GM21447 (cell line): Measurements from ENCODE around the gene RALGAPA2.

Experiments used
- ATAC-seq: cut with Tn5 transposase; IDR thresholded peaks from one replicate; pipeline ENCODE4 v1.9.1; 2021; ENCODE audit not compliant: unreplicated experiment

RALGAPA2 gene

DNA sequence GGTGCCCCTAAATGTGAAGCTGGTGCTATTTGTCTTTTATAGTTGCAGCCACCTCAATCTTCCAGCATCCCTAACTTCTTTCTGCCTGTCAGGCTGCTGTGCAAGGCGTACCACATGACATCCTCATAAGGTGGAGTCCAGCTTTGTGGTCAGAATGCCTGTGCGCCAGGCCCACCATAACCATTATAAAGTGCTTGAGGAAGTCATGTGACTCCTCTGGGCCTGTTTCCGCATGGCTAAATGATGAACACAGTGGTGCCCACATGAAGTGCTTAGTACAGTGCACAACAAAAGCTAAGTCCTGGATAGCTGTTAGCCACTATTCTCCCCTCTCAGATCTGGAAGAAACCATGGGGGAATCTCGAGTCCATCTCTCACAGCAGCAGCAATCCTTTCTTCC lies 268.9 kb downstream of the RALGAPA2 start:
- ATAC-seq: no peak

DNA sequence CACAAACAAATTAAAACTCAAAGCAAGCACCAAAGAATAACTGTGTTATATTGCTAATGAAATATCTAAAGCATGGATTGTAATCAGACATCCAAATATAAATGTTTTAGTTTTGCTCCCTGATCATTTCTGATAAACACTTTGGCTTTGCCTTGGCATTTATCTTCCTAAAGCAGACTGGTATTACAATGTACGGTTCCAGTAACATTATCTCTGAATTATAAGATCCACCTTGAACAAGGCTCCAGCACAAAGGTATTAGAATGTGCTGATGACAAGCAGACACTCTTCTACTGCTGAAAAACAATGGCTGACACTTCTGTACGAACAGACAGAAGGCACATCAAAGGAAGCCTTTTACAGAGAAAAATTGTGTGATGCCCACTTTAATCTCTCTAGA lies 270.0 kb downstream of the RALGAPA2 start:
- ATAC-seq: no peak

DNA sequence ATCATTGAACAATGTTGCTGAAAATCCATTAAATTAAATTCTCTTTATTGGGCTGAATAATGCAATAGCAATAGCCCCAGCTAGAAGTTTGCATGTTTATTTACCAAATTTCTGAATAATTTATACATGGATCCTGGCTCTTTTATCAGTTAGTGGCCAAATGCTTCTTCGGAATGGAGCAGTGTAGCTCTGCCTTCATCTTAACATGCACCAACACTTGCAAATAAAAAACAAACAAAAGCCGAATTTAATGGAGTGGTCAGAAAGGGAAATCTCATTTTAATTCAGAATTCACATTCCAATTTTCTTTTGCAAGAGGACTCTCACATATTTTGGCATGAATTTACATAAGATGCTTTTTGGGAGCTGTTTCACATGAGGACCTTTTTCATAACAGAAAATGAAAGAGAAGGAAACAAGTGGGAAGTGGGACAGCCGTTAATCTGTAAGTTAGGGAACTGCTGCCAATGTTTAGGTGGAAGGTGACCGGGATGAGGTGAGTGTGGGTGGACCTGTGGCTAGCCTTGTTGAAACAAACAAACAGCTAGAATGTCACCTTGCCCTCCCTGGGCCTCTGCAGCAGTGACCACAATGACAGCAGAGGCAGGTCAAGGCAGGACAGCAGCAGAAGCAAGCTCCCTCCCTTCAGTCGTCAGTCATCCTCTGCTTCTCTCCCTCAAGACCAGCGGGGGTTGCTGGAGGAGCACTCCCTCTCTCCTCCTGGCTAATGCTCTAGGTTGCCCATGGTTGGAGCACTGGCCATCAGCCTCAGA lies 271.4 kb downstream of the RALGAPA2 start:
- no peak for ATAC-seq

DNA sequence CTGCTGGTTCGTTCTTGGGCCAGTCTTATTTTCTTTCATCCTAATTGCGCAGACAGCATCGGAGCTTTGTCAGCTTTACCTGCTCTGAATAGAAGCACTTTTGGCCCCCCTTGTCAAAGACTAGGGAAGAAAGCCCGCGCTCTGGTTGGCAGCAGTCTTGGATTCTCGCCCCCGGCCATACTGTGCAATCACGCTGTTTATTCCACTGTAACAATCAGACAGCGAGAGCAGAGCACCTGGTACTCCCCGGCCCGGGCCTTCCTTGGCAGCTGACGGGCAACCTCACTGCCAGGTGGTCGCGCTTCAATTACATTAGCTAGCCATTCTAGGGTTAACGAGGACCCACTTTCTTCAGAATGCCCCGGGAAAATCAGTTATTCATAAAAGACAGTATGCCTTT lies 272.0 kb downstream of the RALGAPA2 start:
- no peak for ATAC-seq

DNA sequence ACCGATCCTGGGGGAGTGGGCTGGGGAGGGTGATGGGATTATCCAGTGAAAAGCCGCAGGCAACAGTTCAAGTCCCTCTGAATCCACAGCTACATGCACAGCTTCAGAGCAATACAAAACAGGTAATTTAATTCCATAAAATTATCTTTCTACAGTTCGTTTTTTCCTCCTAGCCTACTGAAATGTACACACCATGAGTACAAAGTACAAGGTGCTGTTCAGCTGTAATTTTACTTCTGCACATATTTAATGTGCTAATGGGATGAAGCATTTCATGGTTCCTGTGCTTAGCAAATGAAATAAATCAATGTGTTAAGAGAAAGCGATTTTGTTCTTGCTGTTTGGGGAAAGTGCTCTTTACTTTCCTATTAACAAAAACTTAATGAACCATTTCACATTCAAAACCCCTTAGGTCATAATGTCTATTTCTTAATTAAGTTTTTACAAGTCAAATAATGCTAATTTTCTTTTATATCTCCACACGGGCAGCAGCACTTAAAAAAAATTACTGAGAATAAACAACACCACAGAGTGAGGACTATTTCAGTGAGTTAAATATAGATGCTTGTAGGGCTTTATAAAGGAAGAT lies 272.7 kb downstream of the RALGAPA2 start:
- no peak for ATAC-seq

DNA sequence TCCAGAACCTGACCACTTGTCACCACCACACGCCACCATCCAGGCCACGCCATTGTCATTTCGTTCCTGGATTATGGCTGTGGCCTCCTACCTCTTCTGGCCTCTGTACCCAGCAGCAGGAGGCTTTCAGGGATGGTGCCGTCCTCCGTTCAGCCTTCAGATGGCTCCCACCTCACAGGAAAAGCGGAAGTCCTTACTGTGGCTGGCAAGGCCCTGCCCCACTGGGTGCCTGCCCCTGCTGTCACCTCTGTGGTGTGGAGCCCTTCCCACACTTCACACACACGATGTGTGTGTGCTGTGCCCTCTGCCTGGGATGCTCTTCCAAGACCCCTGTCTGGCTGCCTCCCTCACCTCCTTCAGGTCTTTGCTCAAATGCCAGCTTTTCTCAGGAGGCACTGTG lies 275.1 kb downstream of the RALGAPA2 start:
- ATAC-seq: no peak

DNA sequence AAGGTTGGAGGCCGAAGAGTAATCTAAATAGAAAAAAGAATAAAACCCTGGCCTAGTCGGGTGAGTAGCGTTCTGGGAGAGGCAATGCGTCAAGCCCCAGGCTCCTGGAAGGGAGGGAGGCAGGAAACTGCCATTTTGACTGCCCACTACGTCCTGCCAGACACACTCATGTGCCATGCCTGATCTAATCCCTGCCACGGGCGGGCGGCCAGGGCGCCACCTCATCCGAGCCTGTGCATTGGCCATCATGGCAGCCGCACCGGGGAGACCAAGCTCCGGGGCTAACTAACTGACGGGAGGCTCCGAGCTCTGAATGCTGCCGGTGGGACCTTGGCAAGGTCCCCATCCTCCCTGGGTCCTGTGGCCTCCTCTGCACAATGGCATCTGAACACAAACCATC lies 275.8 kb downstream of the RALGAPA2 start:
- no peak for ATAC-seq

DNA sequence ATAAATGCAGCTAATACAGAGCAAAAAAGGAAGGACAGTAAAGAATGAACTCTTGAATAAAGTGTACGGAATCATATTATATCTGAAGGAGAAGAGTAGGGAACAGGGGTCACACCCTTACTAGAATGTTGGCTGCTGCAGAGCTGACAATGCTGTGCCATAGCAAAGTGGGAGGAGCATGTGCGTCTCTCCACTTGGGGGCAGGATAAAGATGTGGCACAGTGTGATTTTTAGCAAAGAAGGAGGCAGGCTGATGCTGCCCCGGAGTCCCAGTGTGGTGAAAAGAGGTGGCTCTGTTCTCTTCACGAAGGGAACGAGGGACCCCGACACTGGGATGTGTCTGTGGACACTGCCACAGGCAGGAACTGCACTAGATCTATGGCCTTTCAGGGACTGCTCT lies 277.0 kb downstream of the RALGAPA2 start:
- ATAC-seq: no peak

DNA sequence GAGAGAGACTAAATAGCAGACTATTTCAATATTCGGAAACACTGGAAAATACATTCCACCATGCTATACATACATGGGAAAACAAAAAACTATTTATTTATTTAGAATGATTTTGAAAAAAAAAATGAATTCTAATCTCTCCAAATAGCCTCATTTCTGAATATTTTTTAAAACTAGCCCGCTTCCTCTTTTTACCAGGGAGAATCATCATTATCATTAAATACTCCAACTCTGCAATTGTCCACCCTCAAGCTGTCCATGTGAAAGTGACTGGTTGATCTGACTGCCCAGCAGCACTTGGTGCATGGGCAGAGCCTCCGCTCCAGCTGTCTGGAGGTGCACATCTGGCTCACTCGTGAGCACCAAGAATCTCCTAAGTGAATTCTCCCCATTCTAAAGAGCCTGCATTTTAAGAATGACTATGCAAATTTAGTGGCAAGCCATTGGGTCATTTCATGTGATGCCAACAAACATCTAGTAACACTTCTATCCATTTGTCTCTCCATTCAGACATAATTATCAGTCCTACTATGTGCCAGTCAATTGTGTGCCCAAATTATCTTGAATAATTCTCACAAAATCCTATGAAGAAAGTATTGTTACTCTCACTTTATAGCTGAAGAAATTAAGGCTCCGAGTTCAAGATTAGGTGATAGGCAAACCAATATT lies 279.7 kb downstream of the RALGAPA2 start:
- no peak for ATAC-seq

DNA sequence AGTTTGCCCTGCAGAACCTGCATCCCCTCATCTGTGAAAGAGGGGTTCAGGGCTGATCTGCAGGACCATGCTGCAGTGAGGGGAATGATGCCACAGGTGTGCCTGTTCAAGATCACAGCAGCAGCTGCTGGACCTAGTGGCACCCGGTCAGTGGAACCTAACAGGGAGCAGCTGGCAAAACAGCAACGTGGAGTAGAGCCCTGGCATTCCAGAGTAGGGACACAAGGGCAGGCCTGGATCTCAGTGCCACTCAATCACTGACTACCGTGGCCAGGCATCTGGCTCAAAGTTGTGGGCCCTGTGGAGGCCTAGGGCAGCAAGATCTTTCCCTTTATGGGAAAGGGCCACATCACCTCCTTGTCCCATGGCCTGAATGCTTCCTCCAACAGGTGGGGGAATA lies 282.4 kb downstream of the RALGAPA2 start:
- ATAC-seq: no peak

DNA sequence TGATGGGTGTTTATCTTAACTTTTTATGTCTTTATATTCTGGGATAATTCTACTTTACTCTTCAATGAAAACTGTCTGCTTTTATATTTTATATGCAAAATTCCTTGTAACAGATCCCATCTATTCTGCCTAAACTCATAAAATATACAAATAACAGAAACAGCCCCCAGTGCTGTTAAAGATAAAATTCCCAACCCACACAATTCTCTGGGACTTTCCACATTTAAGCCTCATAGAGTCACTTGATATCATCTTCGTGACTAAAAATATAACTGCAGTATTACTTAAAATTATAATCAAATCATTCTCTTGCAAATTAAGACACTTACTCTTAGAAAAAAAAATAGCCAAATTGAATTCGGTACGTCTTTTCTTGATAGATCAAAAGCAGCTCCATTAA lies 284.4 kb downstream of the RALGAPA2 start:
- no peak for ATAC-seq

DNA sequence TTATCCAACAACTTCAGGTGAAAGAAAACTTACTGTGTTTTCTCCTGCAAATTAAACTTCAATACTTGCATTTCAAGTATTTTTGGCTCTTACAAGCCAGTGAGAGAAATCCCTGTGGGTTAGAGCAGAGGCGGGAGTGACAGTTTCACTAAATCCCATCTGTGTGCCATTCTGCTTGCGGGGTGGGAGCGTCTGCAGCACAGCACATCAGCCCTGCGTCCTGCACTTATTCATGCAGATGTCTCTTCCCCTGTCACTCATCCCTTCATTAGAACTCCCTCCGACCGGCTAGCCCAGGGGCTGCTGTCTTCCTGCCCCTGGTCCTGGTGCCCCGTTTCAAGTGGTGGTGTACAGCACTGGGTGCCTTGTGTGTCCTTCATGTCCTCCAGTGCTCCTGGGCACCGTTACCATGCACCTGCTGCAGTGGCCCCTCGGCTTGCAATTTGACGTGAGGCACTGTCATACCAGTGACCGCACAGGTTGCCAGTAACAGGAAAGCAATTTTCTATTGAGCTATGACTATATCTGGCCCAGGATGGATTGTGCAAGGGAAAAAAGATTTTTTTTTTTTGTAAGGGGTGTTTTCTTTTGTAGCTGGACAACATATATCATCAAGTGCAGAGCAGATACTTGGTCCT lies 285.1 kb downstream of the RALGAPA2 start:
- no peak for ATAC-seq

DNA sequence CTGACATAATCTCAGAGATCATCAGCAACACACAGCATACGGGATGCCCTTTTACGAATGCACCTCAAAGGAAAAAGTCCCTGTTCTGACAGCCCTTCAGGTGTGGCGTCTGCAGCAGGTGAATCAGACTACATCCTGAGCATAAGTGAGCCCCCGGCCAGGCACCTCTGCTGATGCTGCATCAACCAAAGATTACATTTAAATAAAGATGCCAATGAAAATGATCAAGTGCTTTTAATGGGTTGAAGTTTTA lies 285.9 kb downstream of the RALGAPA2 start:
- ATAC-seq: no peak

DNA sequence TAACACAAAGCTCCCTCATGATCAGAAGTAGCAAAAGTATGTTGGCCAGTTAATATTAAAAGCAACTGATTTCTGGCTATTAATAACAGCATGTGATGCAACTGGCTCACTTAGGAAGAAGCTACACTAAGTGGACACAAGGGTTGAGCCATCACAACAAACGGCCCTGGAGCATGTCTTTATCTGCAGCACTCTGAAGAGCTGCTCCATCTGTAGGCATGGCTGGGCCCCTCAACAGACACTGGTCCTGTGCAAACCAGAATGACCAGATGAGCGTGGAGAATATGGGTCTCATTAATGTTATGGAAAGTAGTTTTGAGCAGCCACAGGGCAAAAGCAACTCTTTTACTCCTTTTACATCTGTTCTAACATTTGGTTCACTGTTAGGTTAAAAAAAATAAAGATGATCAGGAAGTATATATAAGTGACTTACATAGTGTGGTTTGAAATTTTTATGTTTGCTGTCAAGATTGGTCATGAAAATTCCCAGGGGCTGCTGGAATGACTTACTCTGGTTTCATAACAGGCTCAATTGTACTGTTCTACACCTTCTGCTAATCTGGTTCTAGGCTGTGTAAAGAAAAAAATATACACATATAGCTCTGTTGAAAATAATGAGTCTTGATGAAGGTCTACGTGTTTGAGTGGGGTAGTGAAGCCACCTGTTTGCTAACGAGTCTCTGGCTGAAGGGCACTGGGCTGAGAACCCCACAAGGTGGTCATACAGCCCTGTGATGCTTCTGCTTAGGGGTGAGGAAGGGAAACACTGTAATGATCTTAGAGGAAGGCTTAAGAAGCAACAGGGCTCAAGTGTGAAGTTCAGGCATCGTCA lies 286.4 kb downstream of the RALGAPA2 start:
- no peak for ATAC-seq

DNA sequence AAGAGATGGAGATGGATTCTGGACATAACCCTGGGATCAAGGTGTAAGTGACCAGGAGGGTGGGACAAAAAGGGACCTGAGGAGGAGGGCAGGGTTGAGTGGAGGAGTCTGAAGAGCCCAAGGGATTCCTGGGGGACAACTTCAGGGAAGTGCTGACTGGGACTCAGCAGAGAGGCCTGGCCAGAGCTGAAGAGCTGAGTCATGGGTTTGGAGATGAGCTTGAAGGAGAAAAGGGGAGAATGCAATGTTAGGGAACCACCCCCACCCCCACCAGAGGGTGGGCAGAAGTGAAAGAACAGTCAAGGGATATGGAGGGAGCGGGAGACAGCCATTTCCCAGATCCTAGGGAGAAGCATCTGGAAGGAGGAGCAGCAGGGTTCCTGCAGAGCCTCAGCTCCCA lies 289.3 kb downstream of the RALGAPA2 start:
- ATAC-seq: no peak

DNA sequence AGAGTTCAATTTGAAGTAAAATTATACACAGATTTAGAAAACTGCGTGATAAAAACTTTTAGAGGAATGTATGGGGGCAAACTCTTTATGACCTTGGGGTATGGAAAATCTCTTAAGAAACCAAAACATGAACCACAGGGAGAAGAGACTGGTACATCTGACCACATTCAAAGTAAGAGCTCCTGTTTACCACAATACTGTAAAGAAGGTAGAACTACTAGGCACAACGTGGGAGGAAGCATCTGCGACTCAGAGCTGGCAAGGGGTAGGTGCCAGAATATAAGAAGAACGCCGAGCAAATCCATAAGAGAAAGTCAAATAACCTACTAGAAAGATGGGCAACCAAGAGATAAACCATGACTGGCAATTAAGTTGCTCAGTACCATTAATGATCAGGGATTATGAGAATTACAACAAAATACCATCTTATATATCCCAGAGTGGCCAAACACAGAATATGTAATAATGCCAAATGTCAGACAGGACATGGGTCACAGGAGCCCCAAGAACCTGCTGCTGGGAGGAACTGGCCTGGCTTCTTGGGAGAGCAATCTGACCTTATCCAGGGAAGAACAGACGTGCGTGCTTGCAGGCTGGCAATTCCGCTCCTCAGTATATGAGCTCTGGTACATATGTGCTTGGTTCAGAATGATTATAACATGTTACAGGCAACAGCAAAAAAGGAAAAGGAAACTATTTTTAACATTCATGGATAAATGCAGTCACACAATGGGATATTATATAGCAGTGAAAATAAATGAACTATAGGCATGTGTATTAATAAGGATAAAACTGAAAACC lies 294.4 kb downstream of the RALGAPA2 start:
- ATAC-seq: no peak

DNA sequence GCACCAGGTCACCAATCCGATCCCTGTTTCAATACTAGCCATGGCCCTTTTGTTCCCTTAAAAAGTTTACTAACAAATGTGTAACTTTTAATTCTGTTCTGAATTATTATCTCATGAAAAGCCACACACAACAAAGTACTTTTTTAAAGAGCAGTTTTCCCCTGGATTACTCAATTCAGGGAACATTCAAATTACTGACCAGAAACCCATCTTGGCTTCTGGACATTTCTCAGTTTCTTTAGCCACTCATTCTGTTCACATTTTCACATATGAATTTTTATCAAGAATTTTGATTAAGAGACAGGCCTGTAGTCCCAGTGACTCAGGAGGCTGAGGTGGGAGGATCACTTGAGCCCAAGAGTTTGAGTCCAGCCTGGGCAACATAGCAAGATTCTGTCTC lies 297.1 kb downstream of the RALGAPA2 start:
- no peak for ATAC-seq

DNA sequence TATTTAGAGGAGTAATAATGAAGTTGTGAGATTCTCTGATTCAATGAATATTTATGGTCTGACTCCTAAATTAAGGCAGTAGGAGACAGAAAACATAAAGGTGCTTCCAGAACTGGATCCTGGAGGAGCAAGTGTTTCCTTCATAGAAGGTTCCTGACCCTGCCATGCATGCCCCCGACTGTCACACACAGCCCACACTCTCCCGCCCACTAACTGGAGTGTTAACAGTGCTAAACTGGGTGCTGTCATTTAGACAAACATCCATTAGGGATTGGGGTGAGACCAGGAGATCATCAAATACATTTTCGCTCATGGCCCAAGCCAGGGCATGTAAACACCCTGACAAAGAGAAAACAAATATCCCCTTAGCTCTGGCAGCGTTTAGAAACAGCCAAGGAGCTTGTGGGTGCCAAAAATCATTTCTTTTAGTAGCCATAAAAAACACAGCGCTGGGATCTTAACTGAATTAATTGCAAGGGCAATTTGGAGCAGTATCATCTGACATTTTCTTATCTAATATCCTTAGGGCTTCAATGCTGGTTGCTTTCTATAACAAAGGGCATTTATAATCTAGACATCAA lies 297.7 kb downstream of the RALGAPA2 start:
- no peak for ATAC-seq

DNA sequence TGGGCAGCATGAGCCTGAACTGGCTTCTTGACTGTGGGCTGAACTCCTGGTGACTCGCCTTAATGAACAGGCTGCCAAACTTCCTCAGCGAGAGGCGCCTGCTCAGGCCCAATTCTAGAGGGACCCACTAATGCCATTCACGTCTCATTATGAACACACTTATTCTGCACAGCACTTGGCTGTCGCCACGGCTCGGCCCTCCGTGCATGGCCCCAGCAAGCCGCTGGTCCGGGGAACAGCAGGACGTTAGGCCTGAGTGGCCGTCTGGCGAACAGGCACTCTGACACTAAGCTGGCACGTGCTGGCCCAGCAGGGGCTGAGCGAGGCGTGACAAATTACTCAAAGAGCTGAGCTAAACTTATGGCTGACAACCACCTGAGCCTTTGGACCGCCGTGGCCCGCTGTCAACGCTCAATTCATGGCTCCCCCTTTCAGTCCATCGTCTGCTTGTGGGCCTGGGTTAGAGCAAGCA lies 298.6 kb downstream of the RALGAPA2 start:
- no peak for ATAC-seq

DNA sequence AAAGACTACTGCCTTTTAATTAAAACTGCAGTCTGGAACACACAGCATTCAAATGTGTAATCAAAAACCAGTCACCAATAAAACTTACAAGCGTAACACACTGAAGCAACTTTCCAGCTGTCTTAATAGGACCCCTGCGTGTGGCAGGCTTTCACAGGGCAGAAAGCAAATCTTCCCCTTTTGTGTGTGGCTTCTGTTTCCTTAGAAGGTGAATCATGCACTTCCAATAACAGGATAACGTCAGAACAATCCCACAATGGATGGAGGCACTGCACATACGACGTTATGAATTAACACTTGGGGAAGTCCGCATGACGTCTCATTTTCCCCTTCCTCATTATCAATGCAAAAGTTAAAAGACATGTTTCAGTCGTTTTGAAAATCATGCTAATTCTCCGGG lies 299.7 kb downstream of the RALGAPA2 start:
- ATAC-seq: no peak
